Transverse colon (tissue), 4 donors: Measurements from ENCODE around the gene ALKBH4. TPM values are rescaled to one million over a fixed set of nuclear protein-coding genes. Genes with fewer than 3 reads are reported as not detected.

Experiments used
- DNase-seq: peaks from one replicate; pipeline ENCODE4 v3.0.0-alpha.2; 2019
- H3K27ac ChIP-seq, 4 donors: fragments of 200-600 bp; sonication (generic); 2 replicates each; pipeline ENCODE4 v1.5.1; 2016 to 2018; ENCODE audit warnings: inconsistent platforms in 4 of 4
- H3K27me3 ChIP-seq: fragments of 200-600 bp; sonication (generic); 2 replicates; pipeline ENCODE4 v1.5.1; 2017; ENCODE audit warnings: inconsistent platforms
- H3K36me3 ChIP-seq, 4 donors: fragments of 200-600 bp; sonication (generic); 2 replicates each; pipeline ENCODE4 v1.5.1; 2017 to 2019; ENCODE audit warnings: inconsistent platforms in 4 of 4
- H3K4me1 ChIP-seq, 4 donors: fragments of 200-600 bp; sonication (generic); 2 replicates each; pipeline ENCODE4 v1.5.1; 2017 to 2020; ENCODE audit warnings: inconsistent platforms in 4 of 4
- H3K4me3 ChIP-seq, 4 donors: fragments of 200-600 bp; sonication (generic); 1 replicate in 1 of 4; 2 replicates in 3 of 4; pipeline versions ENCODE4 v1.5.1 to v1.6.1; 2017 to 2019; ENCODE audit warnings: inconsistent platforms in 4 of 4
- H3K9me3 ChIP-seq, 2 donors: fragments of 200-600 bp; sonication (generic); 2 replicates each; pipeline ENCODE4 v1.5.1; 2017 to 2019; ENCODE audit warnings: inconsistent platforms in 2 of 2
- EP300 ChIP-seq: sonication (generic); formaldehyde crosslinking; IDR thresholded peaks from one replicate; pipeline ENCODE4 v1.6.1; 2017; ENCODE audit warnings: antibody characterized with exemption, low read depth
- POLR2A ChIP-seq: fragments of 450-650 bp; IDR thresholded peaks from one replicate; pipeline ENCODE4 v1.6.1; 2016; ENCODE audit warnings: antibody characterized with exemption, mild to moderate bottlenecking, moderate library complexity
- POLR2AphosphoS5 ChIP-seq, 3 donors: sonication (generic); formaldehyde crosslinking; IDR thresholded peaks; one replicate each; pipeline ENCODE4 v1.6.1; 2016; ENCODE audit warnings: antibody characterized with exemption in 3 of 3
- WGBS, 2 donors: methylation state at CpG; one replicate each; pipeline ENCODE4 v1.1.5; 2018; ENCODE audit warnings: low coverage in 1 of 2; 5-methylcytosine and 5-hydroxymethylcytosine counted together
- in situ Hi-C, 4 donors: fragments of 200-750 bp; cut with MboI; loops; one replicate each; pipeline versions ENCODE4 v1.15.0 to v1.15.1; 2017; ENCODE audit warnings: low sequenced_read_pairs in 3 of 4, low pct_ligation_motif_present in 1 of 4, low pct_unique_long_range_greater_than_20kb in 1 of 4
- intact Hi-C: fragments of 100-400 bp; cut with DNase I; formaldehyde crosslinking; loops from one replicate; pipeline ENCODE4 v1.15.1; 2023; ENCODE audit warnings: low total_unique reads
- total RNA-seq, 4 donors: library from RNA; depleted of rRNA; stranded (reverse); fragments of >200 nt; gene quantifications; one replicate each; pipeline ENCODE4 v1.1.0, GENCODE V29; 2016
- TF ChIP-seq, protein P1 (sequence below), 5 experiments: fragments of 200-600 bp in 3 of 5; fragments of 450-650 bp in 2 of 5; sonication (generic) in 3 of 5; IDR thresholded peaks; 1 replicate in 2 of 5; 2 replicates in 3 of 5; pipeline ENCODE4 v1.5.1; 2016 to 2017; ENCODE audit warnings: antibody characterized with exemption in 5 of 5, inconsistent platforms in 3 of 5, mild to moderate bottlenecking in 2 of 5, moderate library complexity in 1 of 5

Gene ALKBH4
- total RNA-seq, 4 donors from 2014 or later = 1.8 to 21.3 (median 14.0) TPM

GRCh38 chr7:102434039-102434486 is 30.6 kb downstream of the ALKBH4 start:
- no peaks in the 10 kb centered on the region for H3K36me3 ChIP-seq
- H3K27ac ChIP-seq = peak overlapping the region; percentile 71 to 80 (median 75)
- TF ChIP-seq POLR2A = no peak
- TF ChIP-seq, protein P1, sequence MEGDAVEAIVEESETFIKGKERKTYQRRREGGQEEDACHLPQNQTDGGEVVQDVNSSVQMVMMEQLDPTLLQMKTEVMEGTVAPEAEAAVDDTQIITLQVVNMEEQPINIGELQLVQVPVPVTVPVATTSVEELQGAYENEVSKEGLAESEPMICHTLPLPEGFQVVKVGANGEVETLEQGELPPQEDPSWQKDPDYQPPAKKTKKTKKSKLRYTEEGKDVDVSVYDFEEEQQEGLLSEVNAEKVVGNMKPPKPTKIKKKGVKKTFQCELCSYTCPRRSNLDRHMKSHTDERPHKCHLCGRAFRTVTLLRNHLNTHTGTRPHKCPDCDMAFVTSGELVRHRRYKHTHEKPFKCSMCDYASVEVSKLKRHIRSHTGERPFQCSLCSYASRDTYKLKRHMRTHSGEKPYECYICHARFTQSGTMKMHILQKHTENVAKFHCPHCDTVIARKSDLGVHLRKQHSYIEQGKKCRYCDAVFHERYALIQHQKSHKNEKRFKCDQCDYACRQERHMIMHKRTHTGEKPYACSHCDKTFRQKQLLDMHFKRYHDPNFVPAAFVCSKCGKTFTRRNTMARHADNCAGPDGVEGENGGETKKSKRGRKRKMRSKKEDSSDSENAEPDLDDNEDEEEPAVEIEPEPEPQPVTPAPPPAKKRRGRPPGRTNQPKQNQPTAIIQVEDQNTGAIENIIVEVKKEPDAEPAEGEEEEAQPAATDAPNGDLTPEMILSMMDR (IDR thresholded peaks at IDR 0.05) = no peak
- TF ChIP-seq EP300 = no peak
- no peak for TF ChIP-seq POLR2AphosphoS5 (IDR thresholded peaks at IDR 0.05)
- WGBS, 2 donors = 0 to 31% methylated on average over 2 to 9 of the region's 9 CpGs
- H3K9me3 ChIP-seq = no peaks in the 10 kb centered on the region
- in situ Hi-C loops (no loop called here), intact Hi-C loops (no loop called here)
- no peaks in the 10 kb centered on the region for H3K27me3 ChIP-seq
- peak overlapping the region; percentile 66 to 81 (median 80) for H3K4me3 ChIP-seq
- DNase-seq = no peak
- peaks cover 14 to 30% (median 24%) of the 10 kb centered on the region in 4 donors for H3K4me1 ChIP-seq

DNA sequence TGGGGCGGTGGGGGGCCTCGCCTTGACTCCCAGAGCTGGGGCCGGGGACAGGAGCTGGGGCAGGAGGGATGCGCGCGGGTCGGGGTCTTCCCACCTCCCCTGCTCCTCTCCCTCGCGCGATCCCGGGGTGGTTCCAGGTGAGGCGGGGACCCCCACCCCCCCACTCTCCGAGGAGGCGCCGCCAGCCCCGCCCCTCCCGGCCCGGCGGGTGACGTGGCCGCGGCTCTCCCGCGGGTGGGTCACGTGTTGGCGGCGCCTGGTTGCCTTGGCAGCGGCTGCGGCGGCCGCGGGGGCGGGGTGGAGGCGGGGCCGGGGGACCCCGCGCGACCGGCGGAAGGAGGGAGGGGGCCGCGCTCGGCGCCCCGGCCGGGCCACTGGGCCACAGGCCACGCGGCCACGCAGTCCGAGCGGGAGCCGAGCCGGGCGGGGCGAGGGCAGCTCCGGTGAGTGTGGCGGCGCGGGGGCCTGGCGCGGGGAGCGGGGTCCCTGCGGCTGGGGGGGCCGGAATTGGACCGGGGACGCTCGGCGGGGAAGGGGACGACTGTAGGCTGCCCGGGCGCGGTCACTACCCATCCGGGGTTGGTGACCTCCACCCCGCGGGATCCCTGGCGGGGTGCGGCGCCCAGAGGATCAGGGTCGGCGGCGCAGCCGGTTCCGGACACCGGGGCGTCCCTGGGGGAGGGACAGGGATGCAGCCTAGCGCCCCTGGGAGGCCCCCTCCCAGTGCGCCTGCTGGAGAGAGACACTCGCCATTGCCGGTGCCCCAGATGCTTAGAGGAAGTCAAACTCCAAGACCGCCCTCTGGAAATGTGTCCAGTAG is 31.2 kb downstream of the ALKBH4 start, which contains the start of gene ORAI2:
Gene ORAI2, plus strand, starts transcription at position 357 of the 820 bp plus-strand sequence. CDS start 5,382 bp downstream, outside the sequence.
- no peaks in the 10 kb centered on the region for H3K9me3 ChIP-seq
- peak within 1 kb of the TSS; percentile 66 to 81 (median 80) for H3K4me3 ChIP-seq
- H3K27ac ChIP-seq = peak within 1 kb of the TSS; percentile 71 to 80 (median 75)
- H3K27me3 ChIP-seq = no peaks in the 10 kb centered on the region
- in situ Hi-C loops = no loop called here
- intact Hi-C loops = no loop called here
- WGBS, 2 donors = 0% methylated on average over 24 of the region's 90 CpGs; no CpG with 5 or more reads in 1 of the 2 donors
- TF ChIP-seq POLR2A (no peak), POLR2AphosphoS5 (IDR thresholded peaks at IDR 0.05) (no peak)
- peaks cover 14 to 30% (median 24%) of the 10 kb centered on the region in 4 donors for H3K4me1 ChIP-seq
- peak; percentile 84 for DNase-seq
- H3K36me3 ChIP-seq = no peaks in the 10 kb centered on the region

- 26 to 30% methylated on average over 6 to 25 of the region's 27 CpGs for WGBS, 2 donors
- TF ChIP-seq, protein P1 (IDR thresholded peaks at IDR 0.05) = no peak
- no peak for TF ChIP-seq POLR2AphosphoS5 (IDR thresholded peaks at IDR 0.05)
- TF ChIP-seq EP300 = no peak
- no peak for TF ChIP-seq POLR2A
- peak; percentile 50 for DNase-seq
- H3K4me1 ChIP-seq = peaks cover 14 to 30% (median 24%) of the 10 kb centered on the region in 4 donors
- in situ Hi-C loops = no loop called here
- H3K27ac ChIP-seq = peak overlapping the region; percentile 71 to 80 (median 75)
- intact Hi-C loops = no loop called here
- H3K4me3 ChIP-seq = peak overlapping the region; percentile 44 to 81 (median 80)
- no peaks in the 10 kb centered on the region for H3K9me3 ChIP-seq
- no peaks in the 10 kb centered on the region for H3K36me3 ChIP-seq
- H3K27me3 ChIP-seq = no peaks in the 10 kb centered on the region
These were observed 32.0 kb downstream of the ALKBH4 start for GRCh38 chr7:102432442-102433218.

DNA sequence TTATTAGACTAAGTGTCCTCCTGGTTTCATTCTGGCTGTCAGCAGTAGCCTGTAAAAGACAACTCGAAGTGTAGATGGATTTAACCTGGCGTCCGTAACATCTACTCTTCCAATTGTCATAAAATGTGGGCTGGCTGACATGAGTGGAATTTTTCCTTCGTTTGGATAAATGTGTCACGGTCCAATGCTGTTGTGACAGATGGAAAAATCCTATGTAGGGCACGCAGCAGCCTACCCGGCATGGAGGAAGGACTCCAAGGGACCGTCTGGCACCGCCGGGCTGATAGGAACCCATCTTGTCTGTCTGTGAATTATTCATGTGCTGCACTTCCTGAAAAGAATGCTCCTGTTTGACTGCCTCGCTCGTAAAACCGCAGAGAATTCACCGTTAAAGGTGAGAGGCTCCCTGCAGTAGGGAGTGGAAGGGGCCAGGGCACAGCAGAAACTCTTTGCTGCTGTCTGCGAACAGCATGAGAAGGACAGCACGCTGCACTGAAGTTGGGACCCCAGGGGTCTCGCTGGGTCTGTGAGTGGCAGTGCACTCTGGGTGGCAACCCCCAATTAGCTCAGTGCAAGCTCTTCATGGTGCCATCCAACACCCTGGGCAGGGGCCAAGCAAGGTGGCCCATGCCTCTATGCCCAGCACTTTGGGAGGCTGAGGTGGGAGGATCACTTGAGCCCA is 32.9 kb downstream of the ALKBH4 start:
- no peaks in the 10 kb centered on the region for H3K9me3 ChIP-seq
- H3K4me3 ChIP-seq = no peak overlapping the region
- peaks cover 14 to 30% (median 24%) of the 10 kb centered on the region in 4 donors for H3K4me1 ChIP-seq
- peak overlapping the region; percentile 71 to 80 (median 75) for H3K27ac ChIP-seq
- no peaks in the 10 kb centered on the region for H3K36me3 ChIP-seq
- no peaks in the 10 kb centered on the region for H3K27me3 ChIP-seq
- DNase-seq = peak; percentile 66
- WGBS, 2 donors = 22% methylated on average over 17 of the region's 17 CpGs; no CpG with 5 or more reads in 1 of the 2 donors
- in situ Hi-C loops = no loop called here
- intact Hi-C loops = no loop called here
- TF ChIP-seq POLR2AphosphoS5 (IDR thresholded peaks at IDR 0.05) (peak in 1 of 3 donors; percentile 3), POLR2A (no peak)
- TF ChIP-seq, protein P1 (IDR thresholded peaks at IDR 0.05) = no peak
